ENCODE data around the gene CRIP2.

Gene CRIP2

DNA sequence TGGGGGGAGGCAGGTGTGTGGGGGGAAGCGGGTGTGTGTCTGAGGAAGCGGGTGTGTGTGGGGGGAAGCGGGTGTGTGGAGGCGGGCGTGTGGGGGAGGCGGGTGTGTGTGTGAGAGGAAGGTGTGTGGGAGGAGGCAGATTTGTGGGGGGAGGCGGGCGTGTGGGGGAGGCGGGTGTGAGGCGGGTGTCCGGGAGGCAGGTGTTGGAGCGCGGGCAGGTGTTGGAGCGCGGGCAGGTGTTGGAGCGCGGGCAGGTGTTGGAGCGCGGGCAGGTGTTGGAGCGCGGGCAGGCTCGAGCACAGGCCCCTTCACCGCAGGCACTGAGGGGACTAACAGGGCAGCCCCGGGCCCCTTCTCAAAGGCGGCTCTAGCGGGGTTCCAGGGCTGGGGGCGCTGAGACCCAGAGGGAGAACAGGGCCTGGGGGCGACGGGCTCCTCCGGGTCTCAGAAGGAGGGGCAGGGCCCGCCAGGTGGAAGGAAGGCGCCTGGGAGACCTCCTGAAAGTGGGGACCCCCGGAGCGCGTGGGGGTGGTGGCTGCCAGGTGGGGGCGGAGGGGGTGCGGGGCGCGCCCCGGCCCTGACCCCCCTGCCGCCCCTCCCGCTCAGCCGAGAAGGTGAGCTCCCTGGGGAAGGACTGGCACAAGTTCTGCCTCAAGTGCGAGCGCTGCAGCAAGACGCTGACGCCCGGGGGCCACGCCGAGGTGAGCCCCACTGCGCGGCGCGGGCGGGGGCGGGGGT, 3.2 kb downstream of the CRIP2 start:
- FAIRE-seq: no peak

DNA sequence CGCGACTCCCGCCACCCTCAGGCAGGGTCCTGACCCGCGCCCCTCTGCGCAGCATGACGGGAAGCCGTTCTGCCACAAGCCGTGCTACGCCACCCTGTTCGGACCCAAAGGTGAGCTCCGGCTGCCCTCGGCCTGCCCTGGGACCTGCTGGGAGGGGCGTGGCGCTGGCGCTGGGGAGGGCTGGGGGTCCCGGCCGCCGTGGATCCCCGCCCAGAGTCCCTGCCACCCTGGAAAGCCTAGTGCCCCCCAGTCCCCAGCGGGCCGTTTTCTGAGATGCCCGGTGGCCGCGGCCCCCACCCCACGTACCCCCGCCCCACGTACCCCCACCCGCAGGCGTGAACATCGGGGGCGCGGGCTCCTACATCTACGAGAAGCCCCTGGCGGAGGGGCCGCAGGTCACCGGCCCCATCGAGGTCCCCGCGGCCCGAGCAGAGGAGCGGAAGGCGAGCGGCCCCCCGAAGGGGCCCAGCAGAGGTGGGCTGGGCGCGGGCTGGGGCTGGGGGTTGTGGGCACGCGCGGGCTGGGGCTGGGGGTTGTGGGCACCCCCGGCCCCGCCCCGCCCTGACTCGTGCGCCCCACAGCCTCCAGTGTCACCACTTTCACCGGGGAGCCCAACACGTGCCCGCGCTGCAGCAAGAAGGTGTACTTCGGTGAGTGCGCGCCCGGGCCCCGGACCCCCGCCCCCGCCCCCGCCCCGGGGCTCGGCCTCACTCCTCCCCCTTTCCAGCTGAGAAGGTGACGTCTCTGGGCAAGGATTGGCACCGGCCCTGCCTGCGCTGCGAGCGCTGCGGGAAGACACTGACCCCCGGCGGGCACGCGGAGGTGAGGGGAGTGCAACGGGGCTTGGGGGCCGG, 4.0 kb downstream of the CRIP2 start:
- no peak for FAIRE-seq

DNA sequence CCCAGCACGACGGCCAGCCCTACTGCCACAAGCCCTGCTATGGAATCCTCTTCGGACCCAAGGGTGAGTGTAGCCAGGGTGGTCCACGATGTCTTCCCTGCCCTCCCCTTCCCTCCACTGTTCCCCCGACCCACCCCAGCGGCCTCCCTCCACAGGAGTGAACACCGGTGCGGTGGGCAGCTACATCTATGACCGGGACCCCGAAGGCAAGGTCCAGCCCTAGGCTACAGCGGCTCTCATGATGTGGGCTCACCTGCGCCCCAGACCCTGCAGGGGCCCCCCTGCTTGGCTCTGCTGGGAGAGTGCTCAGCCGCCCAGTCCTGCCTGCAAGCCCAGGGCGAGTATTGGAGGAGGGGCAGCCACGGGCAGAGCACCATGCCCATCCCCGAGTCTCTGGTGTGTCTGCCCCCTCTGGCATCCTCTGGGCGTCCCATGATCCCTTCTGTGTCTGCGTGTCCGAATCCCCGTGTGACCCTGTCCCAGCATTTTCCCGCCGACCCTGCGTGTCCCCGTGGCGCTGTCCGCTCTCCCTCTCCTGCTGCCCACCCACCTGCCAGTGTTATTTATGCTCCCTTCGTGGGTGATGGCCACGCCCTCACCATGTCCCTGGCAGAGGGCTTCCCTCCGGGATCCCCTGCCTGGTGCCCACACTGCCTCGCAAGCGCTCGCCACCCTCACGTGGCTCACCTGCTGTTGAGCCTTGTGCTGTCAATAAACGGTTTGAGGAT, 5.0 kb downstream of the CRIP2 start:
- FAIRE-seq: no peak

DNA sequence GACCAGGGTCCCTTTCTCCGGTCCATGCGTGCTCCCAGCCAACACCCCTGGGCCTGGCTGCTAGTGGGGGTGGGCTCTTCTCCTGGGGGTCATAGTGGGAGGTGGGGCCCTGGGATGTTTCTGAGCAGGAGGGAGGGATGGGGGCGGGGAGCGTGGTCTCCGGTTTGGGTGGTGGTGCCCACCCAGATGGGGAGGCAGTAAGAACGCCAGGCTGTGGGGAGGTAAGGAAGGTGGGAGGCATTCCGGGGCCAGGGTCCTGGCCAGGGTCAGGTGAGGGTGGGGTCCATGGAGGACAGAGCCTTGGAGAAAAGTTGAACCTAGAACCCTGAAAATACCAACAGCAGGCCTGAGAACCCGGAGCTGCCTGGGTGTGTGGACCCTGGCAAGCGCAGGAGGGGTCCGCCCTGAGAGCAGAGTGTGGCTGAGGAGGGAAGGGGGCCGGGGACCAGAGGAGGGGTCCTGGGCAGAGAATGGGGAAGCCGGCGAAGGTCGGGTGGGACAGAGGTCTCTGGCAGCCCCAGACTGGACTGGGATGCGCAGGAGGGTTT, 5.7 kb downstream of the CRIP2 start:
- no peak for FAIRE-seq

DNA sequence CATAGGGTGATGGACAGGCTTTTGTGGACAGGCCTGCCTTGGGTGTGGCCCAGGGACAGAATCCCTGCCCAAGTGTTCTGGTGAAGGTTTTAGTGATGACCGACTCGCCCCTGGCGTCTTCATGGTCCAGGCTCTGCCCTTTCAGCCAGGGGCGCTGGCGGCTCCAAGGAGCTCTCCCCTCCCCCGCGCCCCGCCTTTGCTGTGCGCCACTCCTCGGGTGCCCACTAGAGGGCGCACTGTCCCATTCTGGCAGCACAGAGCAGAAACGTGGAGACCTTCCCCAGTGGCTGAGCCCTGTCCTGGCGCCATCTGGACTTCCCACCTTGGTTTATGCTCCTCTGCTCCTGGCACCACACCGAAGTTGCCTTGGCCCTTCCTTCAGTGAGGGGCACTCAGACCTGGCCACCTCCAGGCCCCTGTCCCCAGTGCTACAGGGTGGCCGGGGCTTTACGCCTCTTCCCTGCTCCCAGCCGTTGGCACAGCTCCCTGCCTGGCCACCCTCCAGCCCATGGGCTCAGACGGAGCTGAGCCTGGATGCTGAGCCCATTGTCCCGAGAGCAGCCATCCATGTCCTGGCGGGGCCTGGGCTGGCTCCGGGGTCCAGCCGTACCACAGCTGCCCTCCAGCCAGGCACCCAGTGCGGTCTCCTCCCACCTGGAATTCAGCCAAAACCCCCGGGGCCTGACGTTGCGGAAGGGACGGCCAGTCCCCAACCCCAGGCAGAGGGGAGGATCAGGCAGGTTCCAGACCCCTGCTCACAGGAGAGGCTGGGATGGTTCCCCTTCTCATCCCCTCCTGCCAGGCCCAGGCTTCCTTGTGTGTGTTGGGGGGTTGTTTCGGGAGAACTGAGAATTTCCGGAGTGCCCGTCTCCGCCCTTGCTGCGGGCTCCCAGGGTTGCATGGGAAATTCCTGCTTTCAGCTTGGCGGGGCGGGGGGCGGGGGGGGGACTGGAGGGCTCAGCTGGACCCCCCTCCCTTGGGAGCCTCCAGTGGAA, 6.5 kb downstream of the CRIP2 start:
- FAIRE-seq: peak; percentile 95

DNA sequence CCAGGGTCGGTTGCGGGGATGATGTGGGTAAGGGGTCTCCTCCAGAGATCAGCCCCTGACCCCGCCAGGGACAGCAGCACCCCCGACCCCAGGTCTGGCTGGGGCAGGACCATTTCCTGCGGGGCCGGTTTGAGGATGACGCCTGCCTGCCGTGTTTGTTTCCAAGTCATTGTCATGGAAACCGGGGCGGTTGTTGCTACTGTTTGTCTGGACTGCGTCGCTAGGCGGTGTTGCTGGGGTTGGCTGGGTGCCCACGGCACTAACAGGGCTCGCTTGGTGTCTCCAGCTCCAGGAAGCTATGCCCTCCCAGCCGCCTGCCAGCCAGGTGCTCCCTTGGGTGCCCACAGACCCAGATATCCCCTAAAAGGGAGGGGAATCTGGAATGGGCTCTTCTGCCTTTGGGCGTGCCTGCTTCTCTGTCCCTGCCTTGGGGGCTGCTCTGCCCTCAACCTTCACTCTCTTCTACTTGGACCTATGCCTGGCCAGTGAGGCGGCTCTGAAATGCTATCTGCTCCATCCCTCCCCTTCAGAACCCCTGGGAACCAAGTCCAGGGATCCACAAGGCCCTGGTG, 7.4 kb downstream of the CRIP2 start:
- FAIRE-seq: peak; percentile 83

DNA sequence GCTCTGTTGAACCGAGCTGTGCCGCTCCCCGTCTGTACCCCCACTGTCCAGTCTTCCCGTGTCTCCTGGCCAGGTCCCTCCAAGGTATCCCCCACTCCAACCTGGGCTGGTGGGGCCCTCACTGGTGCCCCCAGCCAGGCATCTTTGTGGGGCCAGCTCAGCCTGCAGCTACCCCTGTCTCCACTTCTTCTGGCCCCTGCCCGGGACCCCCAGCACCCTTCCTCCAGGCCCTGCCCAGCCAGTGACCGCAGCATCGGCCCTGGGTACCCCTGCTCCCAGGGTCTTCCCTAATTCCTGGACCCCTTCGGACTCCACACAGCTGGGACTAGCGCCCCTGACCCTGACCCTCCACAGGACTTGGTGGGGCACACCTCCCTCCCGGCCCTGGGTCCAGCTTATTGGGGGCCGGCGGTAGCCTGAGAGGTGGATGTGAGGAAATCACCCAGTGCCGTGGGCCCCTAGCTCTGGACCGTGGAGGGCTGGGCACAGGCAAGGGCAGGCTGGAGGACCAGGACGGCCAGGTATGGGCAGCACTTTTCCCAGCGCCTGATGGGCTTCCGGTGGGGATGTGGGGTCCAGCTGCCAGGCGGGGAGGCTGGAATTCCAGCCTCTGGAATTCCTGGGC, 8.0 kb downstream of the CRIP2 start:
- no peak for FAIRE-seq

DNA sequence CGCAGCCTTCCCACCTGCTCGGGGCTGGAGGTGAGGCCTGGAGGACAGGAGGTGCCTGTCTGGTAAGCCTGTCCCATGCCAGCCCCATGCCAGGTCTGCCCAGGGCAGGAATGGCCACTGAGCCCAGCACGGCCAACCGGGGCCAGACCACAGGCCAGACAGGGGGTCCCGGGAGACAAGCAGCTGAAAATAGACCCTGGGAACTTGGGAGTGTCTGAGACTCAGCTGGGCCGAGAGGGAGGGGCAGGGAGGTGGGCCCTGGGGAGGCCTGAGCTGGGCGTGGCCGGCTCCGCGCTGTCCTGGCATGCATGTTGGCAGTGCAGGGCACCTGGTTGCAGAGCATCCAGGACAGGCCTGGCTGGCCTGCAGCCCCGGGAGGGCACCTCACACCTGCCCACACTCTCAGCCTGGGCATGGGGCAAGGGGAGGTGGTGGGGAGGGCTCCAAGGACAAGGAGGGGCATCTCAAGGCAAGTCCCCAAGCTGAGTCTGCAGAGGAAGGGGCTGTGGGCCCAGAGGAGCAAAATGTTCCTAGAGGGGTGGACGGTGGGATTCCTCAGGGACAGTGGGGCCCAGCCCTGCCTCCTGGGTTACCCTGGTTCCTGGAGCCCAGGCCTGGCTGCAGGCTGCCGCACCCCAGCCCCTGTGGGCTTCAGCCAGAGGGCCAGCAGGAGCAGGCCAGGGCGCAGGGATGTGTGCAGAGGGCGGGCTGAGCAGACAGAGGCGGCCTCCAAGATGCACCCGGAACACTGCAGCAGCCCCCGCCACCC, 8.9 kb downstream of the CRIP2 start:
- no peak for FAIRE-seq

DNA sequence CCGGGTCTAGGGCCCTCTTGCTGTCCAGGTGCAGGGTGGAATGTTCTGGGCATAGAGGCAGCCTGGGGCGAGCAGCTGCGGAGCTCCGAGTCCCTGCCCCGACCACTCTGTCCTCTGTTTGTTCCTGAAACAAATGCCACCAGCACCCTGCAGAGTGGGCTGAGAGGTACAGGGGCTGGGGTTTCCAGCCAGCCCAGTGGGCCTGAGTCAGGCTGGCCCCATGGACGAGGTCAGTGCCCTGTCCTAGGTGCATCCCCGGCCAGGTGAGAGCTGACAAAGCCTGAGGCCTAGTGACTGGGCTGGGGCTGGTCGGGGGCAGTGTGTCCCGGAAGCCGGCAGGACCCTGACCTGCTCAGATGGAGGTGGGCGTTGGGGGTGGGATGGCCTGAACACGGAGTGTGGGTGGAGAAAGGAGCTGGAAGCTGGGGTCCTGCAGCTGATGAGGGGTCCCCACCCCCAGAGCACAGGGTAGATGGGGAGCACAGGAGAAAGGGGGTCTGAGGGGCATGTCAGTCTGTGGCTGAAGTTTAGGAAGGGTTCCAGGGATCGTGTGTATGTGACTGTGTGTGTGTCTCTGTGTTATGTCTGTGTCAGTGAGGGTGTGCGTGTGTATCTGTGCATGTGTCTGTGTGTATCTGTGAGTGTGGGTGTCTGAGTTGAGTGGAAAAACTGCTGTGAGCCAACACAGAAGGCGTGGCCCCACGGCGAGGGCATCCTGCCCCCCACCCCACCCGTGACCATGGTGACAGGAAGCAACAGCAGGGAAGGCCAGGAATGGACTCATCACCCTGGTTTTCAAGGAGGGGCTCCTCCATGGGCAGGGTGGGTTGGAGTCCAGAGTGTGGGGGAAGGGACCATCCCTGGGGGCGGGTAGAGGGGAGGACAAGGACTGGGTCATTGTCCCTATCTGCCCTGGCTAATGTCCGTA, 9.7 kb downstream of the CRIP2 start:
- FAIRE-seq: no peak

DNA sequence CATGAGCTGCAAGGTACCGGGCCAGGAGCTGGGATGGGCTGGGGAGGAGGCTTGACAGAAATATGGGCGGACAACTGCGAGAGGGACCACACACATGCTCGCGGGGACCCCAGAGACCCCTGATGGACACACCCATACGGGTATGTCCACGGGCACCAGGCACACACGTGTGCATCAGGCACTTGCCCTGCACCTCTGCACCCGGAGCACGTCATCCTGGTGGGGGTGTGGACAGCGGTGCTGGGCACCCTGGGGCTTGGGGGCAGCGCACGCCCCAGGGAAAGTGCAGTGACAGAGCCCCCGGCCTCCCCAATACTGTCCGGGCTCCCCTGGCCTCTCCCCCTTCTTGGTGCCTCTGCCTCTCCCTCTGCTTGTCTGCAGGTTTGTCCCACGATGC, 10.4 kb downstream of the CRIP2 start:
- FAIRE-seq: no peak

DNA sequence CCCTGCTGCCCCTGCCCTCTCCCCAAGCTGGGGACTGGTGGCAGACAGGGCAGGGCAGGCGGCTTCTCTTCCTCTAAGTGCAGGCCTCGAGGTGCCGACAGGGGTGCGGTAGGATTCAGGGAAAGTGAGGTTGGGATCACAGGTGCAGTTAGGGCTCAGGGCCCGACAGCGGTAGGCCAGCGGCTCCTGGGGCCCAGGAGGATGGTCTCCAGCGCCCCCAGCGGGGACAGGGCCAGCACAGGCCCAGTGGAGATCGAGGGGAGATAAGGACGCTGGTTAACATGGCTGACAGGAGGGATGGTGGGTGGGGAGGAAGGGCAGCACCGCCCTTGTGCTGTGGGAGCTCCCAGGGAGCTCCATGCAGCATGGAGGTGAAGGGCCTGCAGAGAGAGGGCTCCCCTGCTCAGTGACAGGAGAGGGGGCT, 11.1 kb downstream of the CRIP2 start:
- FAIRE-seq: no peak

DNA sequence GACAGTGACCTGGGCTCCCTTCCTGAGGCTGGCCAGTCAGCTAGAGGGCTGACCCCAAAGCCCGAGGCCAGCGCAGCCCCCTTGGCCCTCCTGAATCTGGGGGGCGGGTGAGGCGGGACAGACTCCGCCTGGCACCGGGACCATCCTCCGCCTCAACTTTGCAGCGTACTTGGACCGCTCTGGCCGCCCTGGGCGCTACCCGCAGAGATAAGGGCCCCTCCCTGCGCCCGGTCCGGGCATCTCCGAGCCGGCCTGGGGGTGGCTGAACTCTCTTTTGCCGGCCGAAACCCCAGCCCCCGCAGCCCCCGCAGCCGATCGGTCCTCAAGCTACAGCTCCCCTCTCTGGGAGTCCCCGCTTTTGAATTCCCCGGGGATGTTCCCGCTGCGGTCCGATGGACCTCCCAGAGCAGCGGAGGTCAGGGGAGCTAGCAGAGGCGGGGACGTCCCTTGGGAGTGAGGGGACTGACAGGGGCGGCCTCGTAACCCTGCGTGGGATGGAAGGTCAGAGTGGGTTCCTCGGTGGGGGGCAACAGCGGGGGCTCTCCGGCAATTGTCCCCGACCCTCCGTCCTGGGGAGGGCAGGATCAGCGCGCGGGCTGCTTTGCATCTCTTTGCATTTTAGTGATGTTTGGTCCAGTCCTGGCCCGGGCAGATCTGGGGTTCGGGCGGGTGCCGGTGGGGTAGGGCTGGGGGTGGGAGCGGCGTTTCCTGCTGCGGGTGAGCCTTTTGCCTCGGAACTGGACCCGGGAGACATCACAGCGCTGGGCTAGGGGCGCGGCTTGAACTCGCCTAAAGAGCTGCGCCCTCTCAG, 11.7 kb downstream of the CRIP2 start, which contains the start of gene CRIP1:
Gene CRIP1, plus strand, starts transcription at position 724 of the 811 bp plus-strand sequence. CDS start 374 bp downstream, outside the sequence.
- no peak for FAIRE-seq

DNA sequence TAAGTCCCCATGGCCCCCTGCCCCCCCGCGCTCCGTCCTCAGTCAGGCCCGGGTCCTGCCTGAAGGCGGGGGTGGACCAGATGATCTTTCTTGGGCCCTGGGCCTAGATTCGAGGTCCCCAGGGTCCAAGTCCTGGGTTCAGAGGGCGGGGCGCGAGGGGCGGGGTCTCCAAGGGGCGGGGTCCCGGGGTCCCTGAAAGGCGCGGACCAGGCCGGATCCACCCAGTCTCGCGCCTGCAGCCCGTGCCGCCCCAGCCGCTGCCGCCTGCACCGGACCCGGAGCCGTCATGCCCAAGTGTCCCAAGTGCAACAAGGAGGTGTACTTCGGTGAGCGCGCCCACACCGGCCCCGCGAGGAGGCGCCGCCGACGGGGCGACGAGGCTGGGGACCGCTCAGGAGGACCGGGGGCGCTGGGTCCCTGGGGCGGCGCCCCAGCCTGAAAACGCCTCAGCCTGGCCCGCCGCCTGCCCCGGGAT, 12.4 kb downstream of the CRIP2 start:
- FAIRE-seq: no peak

DNA sequence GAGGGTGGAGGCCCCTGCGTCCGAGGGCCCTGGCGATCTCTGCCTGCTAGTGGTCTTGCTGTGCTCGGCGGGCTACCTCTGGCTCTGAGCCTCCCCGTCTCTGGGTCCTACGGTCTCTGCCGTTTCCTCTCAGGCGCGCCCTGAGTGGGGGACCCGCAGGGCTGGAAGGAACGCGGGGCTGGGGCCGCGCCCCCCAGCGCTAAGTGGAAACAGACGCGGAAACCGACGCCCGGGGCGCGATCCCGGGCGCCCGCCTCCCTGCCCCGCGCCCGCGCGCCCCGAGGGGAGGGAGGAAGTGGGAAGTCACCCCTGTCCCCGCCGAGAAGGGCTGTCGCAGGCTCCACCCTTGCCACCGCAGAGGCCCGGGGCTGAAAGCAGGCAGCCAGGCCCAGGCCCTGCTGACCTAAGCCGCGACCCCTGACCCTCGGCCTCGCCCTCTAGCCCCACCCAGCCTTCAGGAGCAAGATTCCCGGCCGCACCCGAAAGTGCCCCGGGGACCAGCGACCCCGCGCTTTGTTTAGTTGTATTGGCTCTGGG, 12.9 kb downstream of the CRIP2 start:
- no peak for FAIRE-seq

DNA sequence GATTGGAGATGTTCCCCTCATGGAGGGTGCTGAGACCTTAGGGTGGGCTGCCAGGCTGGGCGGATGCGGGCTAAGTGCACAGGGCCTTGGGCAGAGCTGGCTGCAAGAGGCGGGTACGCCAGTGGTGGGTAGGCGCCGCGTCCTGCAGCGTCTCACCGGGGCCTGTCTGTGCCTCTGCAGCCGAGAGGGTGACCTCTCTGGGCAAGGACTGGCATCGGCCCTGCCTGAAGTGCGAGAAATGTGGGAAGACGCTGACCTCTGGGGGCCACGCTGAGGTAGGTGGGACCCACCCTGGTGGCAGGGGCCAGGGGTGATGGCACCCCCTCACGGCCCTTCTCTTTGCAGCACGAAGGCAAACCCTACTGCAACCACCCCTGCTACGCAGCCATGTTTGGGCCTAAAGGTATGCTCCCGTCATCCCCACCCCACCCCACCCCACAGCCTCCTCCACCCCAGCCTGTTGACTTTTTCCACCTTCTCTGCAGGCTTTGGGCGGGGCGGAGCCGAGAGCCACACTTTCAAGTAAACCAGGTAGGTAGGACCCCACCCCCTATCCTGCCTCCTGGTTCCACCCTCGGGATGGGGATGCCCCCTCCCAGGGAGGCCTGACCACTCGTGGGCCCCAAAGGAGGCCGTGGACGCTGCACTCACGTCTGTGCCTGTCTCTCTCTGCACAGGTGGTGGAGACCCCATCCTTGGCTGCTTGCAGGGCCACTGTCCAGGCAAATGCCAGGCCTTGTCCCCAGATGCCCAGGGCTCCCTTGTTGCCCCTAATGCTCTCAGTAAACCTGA, 13.6 kb downstream of the CRIP2 start:
- no peak for FAIRE-seq

DNA sequence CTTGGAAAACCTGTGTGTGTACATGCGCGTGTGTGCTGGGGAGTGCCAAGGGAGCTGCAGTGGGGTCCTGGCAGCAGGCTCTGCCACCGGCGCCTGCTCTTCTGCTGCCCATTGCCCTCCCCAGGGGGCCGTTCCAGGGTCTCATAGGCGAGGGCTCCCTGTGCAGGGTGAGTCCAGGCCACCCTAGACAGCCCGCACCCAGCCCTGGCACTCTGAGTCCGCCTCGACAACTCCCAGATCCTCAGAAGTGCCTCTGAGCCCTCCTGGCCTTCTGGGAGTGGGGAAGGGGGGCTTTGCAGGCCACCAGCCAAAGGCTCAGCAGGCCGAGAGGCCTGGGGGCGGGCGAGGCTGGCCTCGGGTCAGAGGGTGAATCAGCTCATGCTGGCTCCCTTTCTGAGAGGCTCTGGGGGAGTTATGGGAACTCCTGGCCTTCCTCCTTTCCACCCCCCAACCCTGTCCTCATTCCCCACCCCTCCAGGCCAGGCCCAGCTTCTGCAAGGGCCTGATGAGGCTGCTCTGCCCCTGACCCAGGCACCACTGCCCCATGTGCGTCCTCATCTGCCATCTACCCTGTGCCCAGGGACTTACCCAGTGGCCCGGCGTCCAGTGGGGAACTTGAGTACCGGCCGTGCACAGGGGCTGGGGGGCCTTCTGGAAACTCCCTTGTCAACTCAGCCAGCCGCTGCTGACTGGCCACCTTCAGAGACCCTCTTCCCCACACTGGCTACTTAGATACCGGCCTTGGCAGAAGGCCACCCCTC, 14.3 kb downstream of the CRIP2 start:
- FAIRE-seq: no peak

Data from G401.6 (cell line).